Subcutaneous preadipocyte (primary cell): ENCODE measurements around the gene SREK1. TPM values are rescaled to one million over a fixed set of nuclear protein-coding genes. Genes with fewer than 3 reads are reported as not detected.

Experiments
- total RNA-seq: library from RNA; depleted of rRNA; stranded (reverse); fragments of >200 nt; gene quantifications from 2 replicates; pipeline ENCODE4 v1.2.3, GENCODE V29; 2012

Gene SREK1, protein sequence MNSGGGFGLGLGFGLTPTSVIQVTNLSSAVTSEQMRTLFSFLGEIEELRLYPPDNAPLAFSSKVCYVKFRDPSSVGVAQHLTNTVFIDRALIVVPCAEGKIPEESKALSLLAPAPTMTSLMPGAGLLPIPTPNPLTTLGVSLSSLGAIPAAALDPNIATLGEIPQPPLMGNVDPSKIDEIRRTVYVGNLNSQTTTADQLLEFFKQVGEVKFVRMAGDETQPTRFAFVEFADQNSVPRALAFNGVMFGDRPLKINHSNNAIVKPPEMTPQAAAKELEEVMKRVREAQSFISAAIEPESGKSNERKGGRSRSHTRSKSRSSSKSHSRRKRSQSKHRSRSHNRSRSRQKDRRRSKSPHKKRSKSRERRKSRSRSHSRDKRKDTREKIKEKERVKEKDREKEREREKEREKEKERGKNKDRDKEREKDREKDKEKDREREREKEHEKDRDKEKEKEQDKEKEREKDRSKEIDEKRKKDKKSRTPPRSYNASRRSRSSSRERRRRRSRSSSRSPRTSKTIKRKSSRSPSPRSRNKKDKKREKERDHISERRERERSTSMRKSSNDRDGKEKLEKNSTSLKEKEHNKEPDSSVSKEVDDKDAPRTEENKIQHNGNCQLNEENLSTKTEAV
- total RNA-seq, result 49.2 and 62.6 TPM in 2 replicates

DNA sequence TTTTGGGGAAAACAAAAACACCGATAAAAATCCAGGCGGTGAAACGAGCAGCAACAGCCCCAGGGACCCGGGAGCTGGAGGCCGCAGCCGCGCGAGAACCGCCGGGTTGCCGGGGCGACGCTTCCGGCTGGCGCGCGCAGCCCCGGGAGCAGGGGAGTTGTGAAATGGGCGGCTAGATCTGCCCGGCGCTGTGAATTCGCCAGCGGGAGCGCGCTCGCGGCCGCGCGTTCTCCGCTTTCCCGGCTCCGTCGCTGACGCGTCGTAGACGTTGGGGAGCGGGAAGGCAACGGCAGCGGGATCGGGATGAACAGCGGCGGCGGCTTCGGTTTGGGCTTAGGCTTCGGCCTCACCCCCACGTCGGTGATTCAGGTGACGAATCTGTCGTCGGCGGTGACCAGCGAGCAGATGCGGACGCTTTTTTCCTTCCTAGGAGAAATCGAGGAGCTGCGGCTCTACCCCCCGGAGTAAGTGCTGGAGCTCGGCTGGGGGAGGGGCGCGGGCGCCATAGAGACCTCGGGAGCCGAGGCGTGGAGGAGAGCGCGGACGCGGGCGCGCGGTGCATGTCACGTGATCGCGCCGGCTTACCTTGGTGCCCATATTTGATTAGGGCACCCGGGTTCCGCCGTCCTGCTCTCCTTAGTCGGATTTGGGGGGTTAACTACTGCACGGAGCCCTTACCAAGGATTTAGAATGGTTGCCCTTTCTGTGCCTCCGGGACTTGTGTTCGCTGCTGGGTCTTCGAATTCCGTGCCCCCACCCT is at the start of gene SREK1:
TSS of gene SREK1 (plus strand) at position 227 of the 760 bp plus-strand sequence. CDS start at position 304, 77 bp downstream.

Other genes starting within 250 kb of the SREK1 start
- gene ERBIN, start 217.7 kb upstream of the SREK1 start, total RNA-seq, result 50.7 and 63.3 TPM in 2 replicates